Uterus (tissue), 4 donors: ENCODE measurements around the gene ZDHHC14. TPM values are rescaled to one million over a fixed set of nuclear protein-coding genes. Genes with fewer than 3 reads are reported as not detected.

Experiments
- DNase-seq, 2 donors: peaks; one replicate each; pipeline ENCODE4 v3.0.0-alpha.2; 2019 to 2020
- H3K27ac ChIP-seq, 2 donors: fragments of 200-600 bp; sonication (generic); 1 replicate in 1 of 2; 2 replicates in 1 of 2; pipeline ENCODE4 v1.5.1; 2016 to 2018
- H3K27me3 ChIP-seq, 2 donors: fragments of 200-600 bp; sonication (generic); one replicate each; pipeline ENCODE4 v1.5.1; 2018 to 2019; ENCODE audit warnings: control low read depth in 1 of 2
- H3K36me3 ChIP-seq, 2 donors: fragments of 200-600 bp; sonication (generic); one replicate each; pipeline ENCODE4 v1.5.1; 2019; ENCODE audit warnings: control low read depth in 1 of 2
- H3K4me1 ChIP-seq, 2 donors: fragments of 200-600 bp; sonication (generic); one replicate each; pipeline ENCODE4 v1.5.1; 2018 to 2019; ENCODE audit warnings: control low read depth in 1 of 2
- H3K4me3 ChIP-seq, 2 donors: fragments of 200-600 bp; sonication (generic); 1 replicate in 1 of 2; 2 replicates in 1 of 2; pipeline ENCODE4 v1.5.1; 2018 to 2019; ENCODE audit warnings: mild to moderate bottlenecking in 1 of 2
- H3K9me3 ChIP-seq, 2 donors: fragments of 200-600 bp; sonication (generic); one replicate each; pipeline ENCODE4 v1.5.1; 2019; ENCODE audit warnings: control low read depth in 1 of 2
- CTCF ChIP-seq, 4 experiments: fragments of 200-600 bp in 2 of 4; fragments of 450-650 bp in 2 of 4; sonication (generic) in 2 of 4; IDR thresholded peaks; one replicate each; pipeline ENCODE4 v1.5.1; 2016 to 2019; ENCODE audit warnings: antibody characterized with exemption in 4 of 4, mild to moderate bottlenecking in 2 of 4, moderate library complexity in 1 of 4
- POLR2A ChIP-seq, 2 donors: fragments of 450-650 bp; IDR thresholded peaks; one replicate each; pipeline ENCODE4 v1.6.1; 2016; ENCODE audit warnings: antibody characterized with exemption in 2 of 2, mild to moderate bottlenecking in 1 of 2, moderate library complexity in 1 of 2
- intact Hi-C: fragments of 100-400 bp; cut with DNase I; formaldehyde crosslinking; loops from one replicate; pipeline ENCODE4 v1.15.1; 2023; ENCODE audit warnings: low total_unique reads
- total RNA-seq, 4 donors: library from RNA; depleted of rRNA in 3 of 4; stranded (reverse); fragments of >200 nt in 3 of 4; gene quantifications; one replicate each; pipeline versions ENCODE4 v1.1.0 to v1.2.4, GENCODE V29; 2014 to 2023
- donor health status: DM: yes; HTN: yes; CAD: no.

Gene ZDHHC14
- total RNA-seq, 4 donors from 2014 or later, result 5.6 to 28.3 (median 12.9) TPM

- no peak overlapping the region for H3K27ac ChIP-seq
- no peaks in the 10 kb centered on the region for H3K4me1 ChIP-seq
- H3K9me3 ChIP-seq, result no peaks in the 10 kb centered on the region
- no peak for DNase-seq
- intact Hi-C loops, result no loop called here
- no peaks in the 10 kb centered on the region for H3K27me3 ChIP-seq
- H3K4me3 ChIP-seq, result no peak overlapping the region
- TF ChIP-seq POLR2A (IDR thresholded peaks at IDR 0.05) (no peak), CTCF (IDR thresholded peaks at IDR 0.05) (no peak)
- H3K36me3 ChIP-seq, result no peaks in the 10 kb centered on the region
These were observed 171.2 kb downstream of the ZDHHC14 start for GRCh38 chr6:157552081-157552747.

GRCh38 chr6:157552820-157553485 lies 172.0 kb downstream of the ZDHHC14 start:
- no peak overlapping the region for H3K4me3 ChIP-seq
- no peaks in the 10 kb centered on the region for H3K9me3 ChIP-seq
- TF ChIP-seq POLR2A (IDR thresholded peaks at IDR 0.05) (no peak), CTCF (IDR thresholded peaks at IDR 0.05) (no peak)
- intact Hi-C loops, result no loop called here
- no peaks in the 10 kb centered on the region for H3K27me3 ChIP-seq
- H3K4me1 ChIP-seq, result no peaks in the 10 kb centered on the region
- H3K27ac ChIP-seq, result no peak overlapping the region
- no peak for DNase-seq
- H3K36me3 ChIP-seq, result no peaks in the 10 kb centered on the region

GRCh38 chr6:157554747-157555146 lies 173.8 kb downstream of the ZDHHC14 start:
- intact Hi-C loops, result no loop called here
- Histone ChIP-seq H3K9me3 (no peaks in the 10 kb centered on the region), H3K36me3 (no peaks in the 10 kb centered on the region), H3K27me3 (no peaks in the 10 kb centered on the region), H3K4me3 (no peak overlapping the region), H3K4me1 (no peaks in the 10 kb centered on the region), H3K27ac (no peak overlapping the region)
- TF ChIP-seq CTCF (IDR thresholded peaks at IDR 0.05) (no peak), POLR2A (IDR thresholded peaks at IDR 0.05) (no peak)
- no peak for DNase-seq

GRCh38 chr6:157555455-157556143 lies 174.6 kb downstream of the ZDHHC14 start:
- Histone ChIP-seq H3K27ac (no peak overlapping the region), H3K4me3 (no peak overlapping the region), H3K36me3 (no peaks in the 10 kb centered on the region), H3K9me3 (no peaks in the 10 kb centered on the region), H3K27me3 (no peaks in the 10 kb centered on the region), H3K4me1 (no peaks in the 10 kb centered on the region)
- intact Hi-C loops, result no loop called here
- TF ChIP-seq CTCF (IDR thresholded peaks at IDR 0.05), result no peak
- no peak for TF ChIP-seq POLR2A (IDR thresholded peaks at IDR 0.05)
- DNase-seq, result no peak

- H3K4me3 ChIP-seq, result no peak overlapping the region
- H3K36me3 ChIP-seq, result no peaks in the 10 kb centered on the region
- no peak overlapping the region for H3K27ac ChIP-seq
- H3K27me3 ChIP-seq, result no peaks in the 10 kb centered on the region
- TF ChIP-seq POLR2A (IDR thresholded peaks at IDR 0.05) (no peak), CTCF (IDR thresholded peaks at IDR 0.05) (no peak)
- intact Hi-C loops, result no loop called here
- DNase-seq, result no peak
- no peaks in the 10 kb centered on the region for H3K4me1 ChIP-seq
- H3K9me3 ChIP-seq, result no peaks in the 10 kb centered on the region
These were observed 175.2 kb downstream of the ZDHHC14 start for GRCh38 chr6:157556144-157556645.
